Measurements from ENCODE around the gene GTF3C2. TPM values are rescaled to one million over a fixed set of nuclear protein-coding genes. Genes with fewer than 3 reads are reported as not detected.

Gene GTF3C2
- total RNA-seq, 1 experiment from 2014 or later, result 36.2 TPM

GRCh38 chr2:27377618-27378095, 21.1 kb upstream of the GTF3C2 start:
- H3K27me3 ChIP-seq (replicated peaks), result no peaks in the 10 kb centered on the region
- peaks cover 91% of the 10 kb centered on the region for H3K36me3 ChIP-seq
- H3K4me3 ChIP-seq, result no peak overlapping the region
- peaks cover 25% of the 10 kb centered on the region for H3K4me1 ChIP-seq (replicated peaks)
- no peaks in the 10 kb centered on the region for H3K9me3 ChIP-seq (replicated peaks)
- DNase-seq (ENCODE audit: low read depth in 1 of 2, low spot score in 2 of 2), result no peak
- H3K27ac ChIP-seq, result no peak overlapping the region

- peaks cover 91% of the 10 kb centered on the region for H3K36me3 ChIP-seq
- peaks cover 28% of the 10 kb centered on the region for H3K4me1 ChIP-seq (replicated peaks)
- H3K27ac ChIP-seq, result no peak overlapping the region
- no peak overlapping the region for H3K4me3 ChIP-seq
- H3K27me3 ChIP-seq (replicated peaks), result no peaks in the 10 kb centered on the region
- no peak for DNase-seq (ENCODE audit: low read depth in 1 of 2, low spot score in 2 of 2)
- no peaks in the 10 kb centered on the region for H3K9me3 ChIP-seq (replicated peaks)
Observed at GRCh38 chr2:27376866-27377617, 20.5 kb upstream of the GTF3C2 start.

DNA sequence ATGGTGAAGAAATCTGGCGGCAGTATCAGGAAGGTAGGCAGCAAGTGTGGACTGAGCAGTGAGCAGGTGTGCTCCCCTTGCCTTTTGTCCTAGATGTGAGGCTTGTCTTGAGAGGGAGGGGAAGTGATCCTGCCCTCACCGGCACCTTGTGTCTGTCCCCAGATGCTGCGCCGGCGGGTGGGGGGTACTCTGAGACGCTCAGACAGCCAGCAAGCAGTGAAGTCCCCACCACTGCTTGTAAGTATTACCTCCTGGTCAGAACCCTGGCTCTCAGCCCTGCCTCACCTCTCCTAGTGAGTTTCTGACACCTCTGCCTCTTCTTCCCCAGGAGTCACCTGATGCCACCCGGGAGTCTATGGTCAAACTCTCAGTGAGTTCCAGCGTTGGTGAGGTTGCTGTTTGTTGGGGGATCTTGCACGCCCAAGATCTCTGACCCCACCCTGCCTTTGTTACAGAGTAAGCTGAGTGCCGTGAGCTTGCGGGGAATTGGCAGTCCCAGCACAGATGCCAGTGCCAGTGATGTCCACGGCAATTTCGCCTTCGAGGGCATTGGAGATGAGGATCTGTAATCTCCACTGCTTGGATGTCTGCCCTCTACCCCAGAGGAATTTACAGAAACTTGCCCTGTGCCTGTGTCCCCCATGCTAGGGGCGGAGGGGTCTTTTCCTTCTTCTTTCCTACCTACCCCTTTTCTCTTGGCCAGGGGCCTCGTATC, 19.7 kb upstream of the GTF3C2 start:
- no peak overlapping the region for H3K4me3 ChIP-seq
- H3K27ac ChIP-seq, result no peak overlapping the region
- no peaks in the 10 kb centered on the region for H3K27me3 ChIP-seq (replicated peaks)
- no peaks in the 10 kb centered on the region for H3K9me3 ChIP-seq (replicated peaks)
- DNase-seq (ENCODE audit: low read depth in 1 of 2, low spot score in 2 of 2), result no peak
- peaks cover 34% of the 10 kb centered on the region for H3K4me1 ChIP-seq (replicated peaks)
- peaks cover 89% of the 10 kb centered on the region for H3K36me3 ChIP-seq

GRCh38 chr2:27375513-27376099, 19.0 kb upstream of the GTF3C2 start:
- Histone ChIP-seq H3K27ac (no peak overlapping the region), H3K4me3 (no peak overlapping the region), H3K4me1 (replicated peaks) (peaks cover 32% of the 10 kb centered on the region), H3K36me3 (peaks cover 89% of the 10 kb centered on the region), H3K27me3 (replicated peaks) (no peaks in the 10 kb centered on the region), H3K9me3 (replicated peaks) (no peaks in the 10 kb centered on the region)
- DNase-seq (ENCODE audit: low read depth in 1 of 2, low spot score in 2 of 2), result no peak

GRCh38 chr2:27373567-27373966, 17.0 kb upstream of the GTF3C2 start:
- H3K36me3 ChIP-seq, result peaks cover 84% of the 10 kb centered on the region
- H3K27me3 ChIP-seq (replicated peaks), result no peaks in the 10 kb centered on the region
- H3K4me3 ChIP-seq, result no peak overlapping the region
- H3K9me3 ChIP-seq (replicated peaks), result no peaks in the 10 kb centered on the region
- H3K4me1 ChIP-seq (replicated peaks), result peaks cover 23% of the 10 kb centered on the region
- DNase-seq (ENCODE audit: low read depth in 1 of 2, low spot score in 2 of 2), result no peak
- H3K27ac ChIP-seq, result no peak overlapping the region

DNA sequence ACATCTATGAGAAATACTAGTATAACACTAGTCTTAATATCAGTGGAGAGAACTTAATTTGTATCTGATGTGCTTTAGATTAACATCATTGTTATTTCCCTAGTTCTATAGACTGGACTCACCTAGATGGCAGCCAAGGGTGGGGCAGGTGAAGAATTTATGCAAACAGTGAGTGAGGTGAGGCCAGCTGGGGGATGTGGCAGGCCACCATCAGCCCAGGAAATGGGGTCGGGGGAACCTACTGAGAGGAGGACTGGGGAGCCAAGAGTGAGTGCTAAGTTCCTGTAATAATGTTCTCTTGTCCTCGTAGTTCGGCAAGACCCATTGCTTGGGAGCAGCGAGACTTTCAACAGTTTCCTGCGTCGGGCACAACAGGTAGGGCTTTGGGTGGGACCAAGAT, 16.4 kb upstream of the GTF3C2 start:
- H3K4me3 ChIP-seq, result no peak overlapping the region
- DNase-seq (ENCODE audit: low read depth in 1 of 2, low spot score in 2 of 2), result no peak
- peaks cover 21% of the 10 kb centered on the region for H3K4me1 ChIP-seq (replicated peaks)
- peaks cover 84% of the 10 kb centered on the region for H3K36me3 ChIP-seq
- no peaks in the 10 kb centered on the region for H3K27me3 ChIP-seq (replicated peaks)
- no peak overlapping the region for H3K27ac ChIP-seq
- H3K9me3 ChIP-seq (replicated peaks), result no peaks in the 10 kb centered on the region

- Histone ChIP-seq H3K27ac (peak overlapping the region; percentile 69), H3K27me3 (replicated peaks) (no peaks in the 10 kb centered on the region), H3K36me3 (peaks cover 82% of the 10 kb centered on the region), H3K4me1 (replicated peaks) (peaks cover 21% of the 10 kb centered on the region), H3K4me3 (peak overlapping the region; percentile 89), H3K9me3 (replicated peaks) (no peaks in the 10 kb centered on the region)
- peak in 1 of 2 experiments; percentile 74 for DNase-seq (ENCODE audit: low read depth in 1 of 2, low spot score in 2 of 2)
Observed at GRCh38 chr2:27370816-27371620, 14.5 kb upstream of the GTF3C2 start.

GRCh38 chr2:27370026-27370815, 13.7 kb upstream of the GTF3C2 start, which contains the start of the genes EIF2B4 and SNX17:
EIF2B4 (minus strand) TSS chr2:27370338; CDS start chr2:27370314, 24 bp downstream.
SNX17 (plus strand) TSS chr2:27370616; CDS start chr2:27370744, 128 bp downstream.
- peak; percentile 96 to 99 for DNase-seq (ENCODE audit: low read depth in 1 of 2, low spot score in 2 of 2)
- H3K27ac ChIP-seq, result peak within 1 kb of the TSS; percentile 69
- H3K36me3 ChIP-seq, result peaks cover 80% of the 10 kb centered on the region
- H3K4me1 ChIP-seq (replicated peaks), result peaks cover 21% of the 10 kb centered on the region
- H3K27me3 ChIP-seq (replicated peaks), result no peaks in the 10 kb centered on the region
- no peaks in the 10 kb centered on the region for H3K9me3 ChIP-seq (replicated peaks)
- peak within 1 kb of the TSS; percentile 89 for H3K4me3 ChIP-seq

- peak overlapping the region; percentile 26 for H3K27ac ChIP-seq
- peak in 1 of 2 experiments; percentile 61 for DNase-seq (ENCODE audit: low read depth in 1 of 2, low spot score in 2 of 2)
- no peaks in the 10 kb centered on the region for H3K9me3 ChIP-seq (replicated peaks)
- H3K4me3 ChIP-seq, result peak overlapping the region; percentile 89
- H3K4me1 ChIP-seq (replicated peaks), result peaks cover 21% of the 10 kb centered on the region
- H3K36me3 ChIP-seq, result peaks cover 79% of the 10 kb centered on the region
- H3K27me3 ChIP-seq (replicated peaks), result no peaks in the 10 kb centered on the region
Observed at GRCh38 chr2:27369471-27370025, 13.0 kb upstream of the GTF3C2 start.

GRCh38 chr2:27363933-27364332, 7.4 kb upstream of the GTF3C2 start:
- DNase-seq (ENCODE audit: low read depth in 1 of 2, low spot score in 2 of 2), result no peak
- Histone ChIP-seq H3K9me3 (replicated peaks) (no peaks in the 10 kb centered on the region), H3K27me3 (replicated peaks) (no peaks in the 10 kb centered on the region), H3K36me3 (peaks cover 65% of the 10 kb centered on the region), H3K4me1 (replicated peaks) (0 out of 2 replicates have a peak, but pooled peaks cover 4% of the 10 kb centered on the region), H3K4me3 (no peak overlapping the region), H3K27ac (no peak overlapping the region)

DNA sequence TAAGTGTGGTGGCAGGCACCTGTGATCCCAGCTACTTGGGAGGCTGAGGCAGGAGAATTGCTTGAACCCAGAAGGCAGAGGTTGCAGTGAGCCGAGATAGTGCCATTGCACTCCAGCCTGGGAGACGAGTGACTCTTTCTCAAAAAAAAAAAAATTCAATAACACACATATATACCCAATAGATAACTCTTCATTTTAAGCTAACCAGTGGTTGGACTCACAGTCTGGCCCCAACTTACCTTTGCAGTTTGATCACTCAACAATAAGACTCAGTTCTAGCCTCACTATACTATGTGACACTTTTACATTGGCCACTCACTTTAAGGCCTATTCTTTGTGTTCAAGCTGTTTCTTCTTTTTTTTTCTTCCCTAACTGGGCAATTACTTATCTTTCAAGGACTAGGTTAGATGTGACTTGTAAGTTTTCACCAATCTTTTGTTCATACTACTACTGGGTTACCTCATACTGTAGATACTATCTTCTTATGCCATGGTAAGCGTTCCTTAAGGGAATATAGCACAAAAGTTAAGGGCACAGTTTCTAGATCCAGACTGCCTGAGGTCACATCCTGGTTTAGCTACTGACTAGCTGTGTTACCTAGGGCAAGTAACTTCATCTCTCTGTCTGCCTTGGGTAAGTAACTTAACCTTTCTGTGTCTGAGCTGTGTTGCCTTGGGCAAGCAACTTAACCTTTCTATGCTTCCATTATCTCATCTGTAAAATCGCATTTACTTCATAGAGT, 6.3 kb upstream of the GTF3C2 start:
- Histone ChIP-seq H3K9me3 (replicated peaks) (no peaks in the 10 kb centered on the region), H3K4me1 (replicated peaks) (no peaks in the 10 kb centered on the region), H3K4me3 (no peak overlapping the region), H3K27me3 (replicated peaks) (no peaks in the 10 kb centered on the region), H3K27ac (no peak overlapping the region), H3K36me3 (peaks cover 55% of the 10 kb centered on the region)
- no peak for DNase-seq (ENCODE audit: low read depth in 1 of 2, low spot score in 2 of 2)

DNA sequence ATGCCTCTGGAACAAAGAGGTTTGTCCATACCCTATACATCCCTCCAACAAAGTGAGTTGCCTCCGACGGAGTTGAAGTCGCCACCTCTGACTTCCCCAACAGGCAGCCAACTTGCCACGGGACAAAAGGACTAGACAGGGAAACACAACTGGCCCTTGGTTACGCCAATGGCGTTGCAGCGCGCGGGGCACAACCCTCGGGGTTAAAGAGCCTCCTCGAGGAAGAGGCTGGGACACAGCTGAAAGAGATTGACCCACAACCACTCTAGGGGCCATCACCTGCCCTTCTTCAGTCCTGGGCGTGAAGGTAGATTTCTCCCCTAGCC, 545 bp downstream of the GTF3C2 start:
- peak overlapping the region; percentile 73 for H3K27ac ChIP-seq
- H3K36me3 ChIP-seq, result 0 out of 2 replicates have a peak, but pooled peaks cover 3% of the 10 kb centered on the region
- DNase-seq (ENCODE audit: low read depth in 1 of 2, low spot score in 2 of 2), result peak in 1 of 2 experiments; percentile 56
- no peaks in the 10 kb centered on the region for H3K9me3 ChIP-seq (replicated peaks)
- no peaks in the 10 kb centered on the region for H3K27me3 ChIP-seq (replicated peaks)
- H3K4me1 ChIP-seq (replicated peaks), result no peaks in the 10 kb centered on the region
- peak overlapping the region; percentile 67 for H3K4me3 ChIP-seq
